ENCODE results near the gene CNN3.

DNA sequence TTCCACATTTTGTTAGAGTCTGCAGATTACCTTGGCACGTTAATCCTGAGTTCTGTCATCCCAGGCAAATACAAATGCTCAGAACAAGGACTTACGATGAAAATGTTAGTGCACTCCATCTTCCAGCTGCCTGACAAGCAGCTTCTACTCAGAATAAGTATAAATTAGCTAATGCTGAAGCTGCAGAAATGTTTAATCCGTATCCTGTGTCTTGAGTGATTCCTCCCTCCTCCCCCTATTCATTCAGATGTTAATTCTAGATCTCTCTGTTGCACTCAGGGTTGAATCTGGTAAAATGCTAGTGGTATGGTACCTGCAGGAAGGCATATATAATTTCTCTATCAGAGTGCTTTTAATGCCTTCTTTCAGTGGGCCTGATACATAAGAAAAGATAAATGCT, 39.8 kb downstream of the CNN3 start:
- TF ChIP-seq SNAI2 (CRISPR knock-in tag; IDR thresholded peaks at IDR 0.05) (no peak), RARB (CRISPR knock-in tag; IDR thresholded peaks at IDR 0.05) (no peak), BACH2 (CRISPR knock-in tag; IDR thresholded peaks at IDR 0.05; ENCODE audit: borderline replicate concordance) (no peak), OSR1 (CRISPR knock-in tag; IDR thresholded peaks at IDR 0.05) (no peak)
- TF ChIP-seq, protein P1, sequence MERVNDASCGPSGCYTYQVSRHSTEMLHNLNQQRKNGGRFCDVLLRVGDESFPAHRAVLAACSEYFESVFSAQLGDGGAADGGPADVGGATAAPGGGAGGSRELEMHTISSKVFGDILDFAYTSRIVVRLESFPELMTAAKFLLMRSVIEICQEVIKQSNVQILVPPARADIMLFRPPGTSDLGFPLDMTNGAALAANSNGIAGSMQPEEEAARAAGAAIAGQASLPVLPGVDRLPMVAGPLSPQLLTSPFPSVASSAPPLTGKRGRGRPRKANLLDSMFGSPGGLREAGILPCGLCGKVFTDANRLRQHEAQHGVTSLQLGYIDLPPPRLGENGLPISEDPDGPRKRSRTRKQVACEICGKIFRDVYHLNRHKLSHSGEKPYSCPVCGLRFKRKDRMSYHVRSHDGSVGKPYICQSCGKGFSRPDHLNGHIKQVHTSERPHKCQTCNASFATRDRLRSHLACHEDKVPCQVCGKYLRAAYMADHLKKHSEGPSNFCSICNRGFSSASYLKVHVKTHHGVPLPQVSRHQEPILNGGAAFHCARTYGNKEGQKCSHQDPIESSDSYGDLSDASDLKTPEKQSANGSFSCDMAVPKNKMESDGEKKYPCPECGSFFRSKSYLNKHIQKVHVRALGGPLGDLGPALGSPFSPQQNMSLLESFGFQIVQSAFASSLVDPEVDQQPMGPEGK (CRISPR knock-in tag; IDR thresholded peaks at IDR 0.05; ENCODE audit: borderline replicate concordance), result no peak
- TF ChIP-seq, protein P2, sequence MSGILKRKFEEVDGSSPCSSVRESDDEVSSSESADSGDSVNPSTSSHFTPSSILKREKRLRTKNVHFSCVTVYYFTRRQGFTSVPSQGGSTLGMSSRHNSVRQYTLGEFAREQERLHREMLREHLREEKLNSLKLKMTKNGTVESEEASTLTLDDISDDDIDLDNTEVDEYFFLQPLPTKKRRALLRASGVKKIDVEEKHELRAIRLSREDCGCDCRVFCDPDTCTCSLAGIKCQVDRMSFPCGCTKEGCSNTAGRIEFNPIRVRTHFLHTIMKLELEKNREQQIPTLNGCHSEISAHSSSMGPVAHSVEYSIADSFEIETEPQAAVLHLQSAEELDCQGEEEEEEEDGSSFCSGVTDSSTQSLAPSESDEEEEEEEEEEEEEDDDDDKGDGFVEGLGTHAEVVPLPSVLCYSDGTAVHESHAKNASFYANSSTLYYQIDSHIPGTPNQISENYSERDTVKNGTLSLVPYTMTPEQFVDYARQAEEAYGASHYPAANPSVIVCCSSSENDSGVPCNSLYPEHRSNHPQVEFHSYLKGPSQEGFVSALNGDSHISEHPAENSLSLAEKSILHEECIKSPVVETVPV (CRISPR knock-in tag; IDR thresholded peaks at IDR 0.05), result no peak

All from SK-N-SH treated with all-trans-retinoic acid at 6 μM for 48 hours (cell line).